NCI-H187 (cell line): ENCODE measurements around the gene HSF4.

ENCODE experiments used
- DNase-seq, 2 experiments: peaks; one replicate each; lab custom pipeline; 2025; lab: John Stamatoyannopoulos, UW

The HSF4 gene

GRCh38 chr16:67150047-67150832, 14.3 kb upstream of the HSF4 start:
- no peak for DNase-seq

GRCh38 chr16:67150833-67151396, 13.6 kb upstream of the HSF4 start, which contains the start of gene B3GNT9:
TSS of gene B3GNT9 (minus strand) at chr16:67150998. CDS start at chr16:67150485, 513 bp downstream.
- DNase-seq, result no peak

GRCh38 chr16:67151431-67152097, 13.0 kb upstream of the HSF4 start:
- no peak for DNase-seq

GRCh38 chr16:67154578-67155294, 9.8 kb upstream of the HSF4 start:
- peak in 1 of 2 experiments; percentile 1 for DNase-seq

- DNase-seq, result peak in 1 of 2 experiments; percentile 7
Measured at GRCh38 chr16:67155295-67156142, 9.0 kb upstream of the HSF4 start.

- no peak for DNase-seq
Measured at GRCh38 chr16:67156143-67156844, 8.3 kb upstream of the HSF4 start.

GRCh38 chr16:67157106-67157748, 7.3 kb upstream of the HSF4 start:
- DNase-seq, result no peak

- no peak for DNase-seq
Measured at GRCh38 chr16:67157892-67158635, 6.5 kb upstream of the HSF4 start.

- DNase-seq, result no peak
Measured at GRCh38 chr16:67158637-67159600, 5.6 kb upstream of the HSF4 start.

GRCh38 chr16:67161595-67162058, 2.9 kb upstream of the HSF4 start:
- no peak for DNase-seq

- DNase-seq, result no peak
Measured at GRCh38 chr16:67162506-67163163, 1.9 kb upstream of the HSF4 start.

- DNase-seq, result peak; percentile 64 to 68
Measured at GRCh38 chr16:67163164-67163998, 1.2 kb upstream of the HSF4 start.

- DNase-seq, result no peak
Measured at GRCh38 chr16:67163999-67164558, 466 bp upstream of the HSF4 start.

- no peak for DNase-seq
Measured at GRCh38 chr16:67165121-67166078, 855 bp downstream of the HSF4 start.

- no peak for DNase-seq
Measured at GRCh38 chr16:67166110-67166547, 1.6 kb downstream of the HSF4 start.
